ENCODE data around the gene CHRDL1. TPM values are rescaled to one million over a fixed set of nuclear protein-coding genes. Genes with fewer than 3 reads are reported as not detected.

Gene CHRDL1
- total RNA-seq, 2 experiments from 2014 or later = not detected

DNA sequence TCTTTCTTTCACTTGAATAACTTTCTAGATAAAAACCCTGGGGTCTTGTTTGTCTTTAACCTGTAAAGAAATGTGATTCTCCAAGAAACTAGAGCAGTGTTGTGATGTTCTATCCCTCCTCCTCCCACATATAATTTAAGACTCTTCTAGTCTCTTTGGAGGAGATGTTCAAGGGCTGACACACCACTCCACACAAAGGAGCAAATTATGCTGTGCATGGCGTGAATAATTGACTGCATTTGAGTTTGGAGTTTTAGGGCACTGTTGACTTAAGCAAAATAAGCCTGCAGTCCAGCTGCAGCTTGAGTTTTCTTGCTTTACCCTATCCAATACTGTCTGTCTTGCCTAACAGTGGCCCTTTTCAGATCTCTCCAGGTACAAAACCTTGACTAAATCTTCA is 119.7 kb downstream of the CHRDL1 start:
- Mint-ChIP-seq H3K36me3 (ENCODE audit: low read depth) (no peaks in the 10 kb centered on the region), H3K4me3 (no peak overlapping the region), H3K4me1 (ENCODE audit: low read depth) (peaks cover 6% of the 10 kb centered on the region), H3K27ac (no peak overlapping the region), H3K9me3 (no peaks in the 10 kb centered on the region), H3K27me3 (no peaks in the 10 kb centered on the region)
- no peaks in the 10 kb centered on the region for H3K27me3 ChIP-seq (ENCODE audit: control insufficient read depth in 1 of 2, insufficient read depth in 2 of 2, low read length in 2 of 2)
- H3K36me3 ChIP-seq (ENCODE audit: insufficient read depth, low read length) = no peaks in the 10 kb centered on the region
- intact Hi-C loops (cut with DNase I, micrococcal nuclease) = no loop called here
- TF ChIP-seq, protein P1, sequence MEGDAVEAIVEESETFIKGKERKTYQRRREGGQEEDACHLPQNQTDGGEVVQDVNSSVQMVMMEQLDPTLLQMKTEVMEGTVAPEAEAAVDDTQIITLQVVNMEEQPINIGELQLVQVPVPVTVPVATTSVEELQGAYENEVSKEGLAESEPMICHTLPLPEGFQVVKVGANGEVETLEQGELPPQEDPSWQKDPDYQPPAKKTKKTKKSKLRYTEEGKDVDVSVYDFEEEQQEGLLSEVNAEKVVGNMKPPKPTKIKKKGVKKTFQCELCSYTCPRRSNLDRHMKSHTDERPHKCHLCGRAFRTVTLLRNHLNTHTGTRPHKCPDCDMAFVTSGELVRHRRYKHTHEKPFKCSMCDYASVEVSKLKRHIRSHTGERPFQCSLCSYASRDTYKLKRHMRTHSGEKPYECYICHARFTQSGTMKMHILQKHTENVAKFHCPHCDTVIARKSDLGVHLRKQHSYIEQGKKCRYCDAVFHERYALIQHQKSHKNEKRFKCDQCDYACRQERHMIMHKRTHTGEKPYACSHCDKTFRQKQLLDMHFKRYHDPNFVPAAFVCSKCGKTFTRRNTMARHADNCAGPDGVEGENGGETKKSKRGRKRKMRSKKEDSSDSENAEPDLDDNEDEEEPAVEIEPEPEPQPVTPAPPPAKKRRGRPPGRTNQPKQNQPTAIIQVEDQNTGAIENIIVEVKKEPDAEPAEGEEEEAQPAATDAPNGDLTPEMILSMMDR (IDR thresholded peaks at IDR 0.05) = no peak
- ATAC-seq (ENCODE audit: poor library complexity) = no peak
- no peaks in the 10 kb centered on the region for H3K4me1 ChIP-seq (ENCODE audit: insufficient read depth, low read length)
- no peaks in the 10 kb centered on the region for H3K9me3 ChIP-seq (ENCODE audit: control insufficient read depth in 1 of 2, insufficient read depth in 1 of 2, low read length in 2 of 2)
- POLR2A ChIA-PET = no interaction called here
- CTCF ChIA-PET = no interaction called here
- H3K4me3 ChIP-seq (ENCODE audit: low read length) = no peak overlapping the region
- DNase-seq = no peak
- no peak overlapping the region for H3K27ac ChIP-seq (ENCODE audit: low read depth in 1 of 2, low read length in 2 of 2)

GRCh38 chrX:110671068-110671803 is 124.4 kb downstream of the CHRDL1 start:
- H3K4me1 ChIP-seq (ENCODE audit: insufficient read depth, low read length) = no peaks in the 10 kb centered on the region
- Mint-ChIP-seq H3K4me3 (no peak overlapping the region), H3K27ac (no peak overlapping the region), H3K27me3 (peaks cover 3% of the 10 kb centered on the region), H3K4me1 (ENCODE audit: low read depth) (no peaks in the 10 kb centered on the region), H3K36me3 (ENCODE audit: low read depth) (no peaks in the 10 kb centered on the region), H3K9me3 (no peaks in the 10 kb centered on the region)
- no peaks in the 10 kb centered on the region for H3K27me3 ChIP-seq (ENCODE audit: control insufficient read depth in 1 of 2, insufficient read depth in 2 of 2, low read length in 2 of 2)
- H3K27ac ChIP-seq (ENCODE audit: low read depth in 1 of 2, low read length in 2 of 2) = no peak overlapping the region
- POLR2A ChIA-PET = no interaction called here
- intact Hi-C loops (cut with DNase I, micrococcal nuclease) = no loop called here
- CTCF ChIA-PET = no interaction called here
- no peaks in the 10 kb centered on the region for H3K36me3 ChIP-seq (ENCODE audit: insufficient read depth, low read length)
- TF ChIP-seq, protein P1 (IDR thresholded peaks at IDR 0.05) = no peak
- H3K4me3 ChIP-seq (ENCODE audit: low read length) = no peak overlapping the region
- ATAC-seq (ENCODE audit: poor library complexity) = no peak
- DNase-seq = no peak
- H3K9me3 ChIP-seq (ENCODE audit: control insufficient read depth in 1 of 2, insufficient read depth in 1 of 2, low read length in 2 of 2) = no peaks in the 10 kb centered on the region

DNA sequence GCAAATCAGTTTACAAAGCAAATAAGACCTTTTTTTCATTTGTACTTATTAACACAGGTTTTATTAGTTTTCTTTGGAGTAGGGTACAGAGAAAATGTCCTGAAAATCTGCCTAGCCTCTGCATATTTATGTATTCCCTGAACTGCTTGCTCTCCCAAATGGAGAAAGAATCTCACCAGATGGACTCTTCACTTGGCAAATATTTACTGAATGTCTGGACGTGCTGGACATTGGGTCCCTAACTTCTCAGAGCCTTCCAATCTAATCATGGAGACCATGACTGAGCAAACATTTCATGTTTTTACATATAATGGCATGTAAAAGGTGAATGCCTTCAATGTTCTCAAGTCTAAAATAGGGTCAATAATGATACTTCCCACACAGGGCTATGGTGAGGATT is 126.0 kb downstream of the CHRDL1 start:
- H3K4me3 Mint-ChIP-seq = no peak overlapping the region
- H3K9me3 Mint-ChIP-seq = no peaks in the 10 kb centered on the region
- no peaks in the 10 kb centered on the region for H3K4me1 Mint-ChIP-seq (ENCODE audit: low read depth)
- no peaks in the 10 kb centered on the region for H3K36me3 ChIP-seq (ENCODE audit: insufficient read depth, low read length)
- ATAC-seq (ENCODE audit: poor library complexity) (no peak), DNase-seq (no peak)
- no peaks in the 10 kb centered on the region for H3K27me3 ChIP-seq (ENCODE audit: control insufficient read depth in 1 of 2, insufficient read depth in 2 of 2, low read length in 2 of 2)
- H3K36me3 Mint-ChIP-seq (ENCODE audit: low read depth) = no peaks in the 10 kb centered on the region
- H3K27ac ChIP-seq (ENCODE audit: low read depth in 1 of 2, low read length in 2 of 2) = no peak overlapping the region
- CTCF ChIA-PET = no interaction called here
- no peak overlapping the region for H3K4me3 ChIP-seq (ENCODE audit: low read length)
- H3K27ac Mint-ChIP-seq = no peak overlapping the region
- POLR2A ChIA-PET = no interaction called here
- no peaks in the 10 kb centered on the region for H3K9me3 ChIP-seq (ENCODE audit: control insufficient read depth in 1 of 2, insufficient read depth in 1 of 2, low read length in 2 of 2)
- intact Hi-C loops (cut with DNase I, micrococcal nuclease) = no loop called here
- TF ChIP-seq, protein P1 (IDR thresholded peaks at IDR 0.05) = no peak
- H3K27me3 Mint-ChIP-seq = peaks cover 3% of the 10 kb centered on the region
- H3K4me1 ChIP-seq (ENCODE audit: insufficient read depth, low read length) = no peaks in the 10 kb centered on the region

Measured in CD4-positive, alpha-beta T cell (primary cell).